ENCODE measurements around the gene SLC39A8. TPM values are rescaled to one million over a fixed set of nuclear protein-coding genes. Genes with fewer than 3 reads are reported as not detected.

The SLC39A8 gene
- total and polyA plus RNA-seq, 9 of the 15 experiments (the other 6 are each of a cell fraction or from before 2014, with no cell fraction given) = 8.2 to 30.3 (median 25.0) TPM

DNA sequence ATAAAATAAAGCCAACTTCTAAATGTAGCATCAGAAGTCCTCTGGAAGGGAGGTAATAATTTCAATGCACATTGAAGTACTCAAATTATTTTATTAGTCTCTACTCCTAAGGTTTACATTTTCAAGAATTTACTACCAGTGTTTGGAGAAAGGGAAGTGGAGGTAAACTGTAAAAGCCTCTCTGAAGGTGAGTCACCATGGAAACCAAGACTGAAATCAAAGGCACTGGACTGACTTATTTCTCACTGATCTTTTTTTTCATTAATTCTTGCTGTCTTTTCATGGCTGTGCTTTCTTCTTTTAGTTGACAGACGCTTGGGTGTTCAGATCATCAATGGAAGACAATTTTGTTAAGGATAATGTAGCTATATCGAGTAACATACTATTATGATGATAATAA, 9.7 kb downstream of the SLC39A8 start:
- ATAC-seq = no peak
- no peak overlapping the region for H3K4me2 ChIP-seq (ENCODE audit: insufficient read depth, low read length)
- no peak overlapping the region for H3K9ac ChIP-seq (ENCODE audit: insufficient read depth in 1 of 2, low read depth in 2 of 2, low read length in 2 of 2)
- H3K9me1 ChIP-seq (ENCODE audit: control insufficient read depth, insufficient read depth, low read length) = no peaks in the 10 kb centered on the region
- H3K27ac ChIP-seq (ENCODE audit: extremely low read depth, low read depth, low read length) = no peak overlapping the region
- H3K9me3 ChIP-seq (replicated peaks; ENCODE audit: control insufficient read depth, insufficient read depth, low read depth, low read length) = no peaks in the 10 kb centered on the region
- in situ Hi-C loops (cut with MboI) = no loop called here
- H3K27me3 ChIP-seq (ENCODE audit: control insufficient read depth in 2 of 2, insufficient read depth in 2 of 2, low read length in 2 of 2) = no peaks in the 10 kb centered on the region
- no peak for DNase-seq (ENCODE audit: extremely low read depth in 1 of 4, low spot score in 3 of 4)
- no peak for FAIRE-seq
- ChIA-PET POLR2A (interaction anchor here (1.0 kb wide), 1 partner anchor 28 kb away, joined by 4 read pairs; no protein-coding TSS in a partner anchor), CTCF (ENCODE audit: low intra/inter-chr PET ratio) (no interaction called here)
- WGBS (ENCODE audit: insufficient coverage, low coverage, missing lambda C conversion rate) = 57% methylated on average over 2 of the region's 2 CpGs
- H2AFZ ChIP-seq (ENCODE audit: low read depth, low read length) = no peak overlapping the region
- H4K20me1 ChIP-seq (replicated peaks; ENCODE audit: control insufficient read depth, insufficient read depth, low read length) = no peaks in the 10 kb centered on the region
- BruUV-seq (replicated peaks) = no TSS peak
- H3K79me2 ChIP-seq (ENCODE audit: control insufficient read depth, insufficient read depth, low read length) = peaks cover 12% of the 10 kb centered on the region; the same call in 1 of the 3 replicates
- H3K4me3 ChIP-seq = no peak overlapping the region
- intact Hi-C loops (cut with micrococcal nuclease) = no loop called here
- H3K4me1 ChIP-seq (replicated peaks in 1 of 2; ENCODE audit: control insufficient read depth in 2 of 2, insufficient read depth in 2 of 2, low read length in 2 of 2) = peaks cover 0 to 16% of the 10 kb centered on the region in 2 experiments; a peak in 2 of 5 replicates
- TF ChIP-seq RFX1 (IDR thresholded peaks at IDR 0.05) (peak; percentile 61), MYBL2 (IDR thresholded peaks at IDR 0.05; ENCODE audit: low read depth) (no peak), MYBL2 (CRISPR knock-in tag; IDR thresholded peaks at IDR 0.05; ENCODE audit: borderline replicate concordance) (no peak)
- TF ChIP-seq, protein P1, sequence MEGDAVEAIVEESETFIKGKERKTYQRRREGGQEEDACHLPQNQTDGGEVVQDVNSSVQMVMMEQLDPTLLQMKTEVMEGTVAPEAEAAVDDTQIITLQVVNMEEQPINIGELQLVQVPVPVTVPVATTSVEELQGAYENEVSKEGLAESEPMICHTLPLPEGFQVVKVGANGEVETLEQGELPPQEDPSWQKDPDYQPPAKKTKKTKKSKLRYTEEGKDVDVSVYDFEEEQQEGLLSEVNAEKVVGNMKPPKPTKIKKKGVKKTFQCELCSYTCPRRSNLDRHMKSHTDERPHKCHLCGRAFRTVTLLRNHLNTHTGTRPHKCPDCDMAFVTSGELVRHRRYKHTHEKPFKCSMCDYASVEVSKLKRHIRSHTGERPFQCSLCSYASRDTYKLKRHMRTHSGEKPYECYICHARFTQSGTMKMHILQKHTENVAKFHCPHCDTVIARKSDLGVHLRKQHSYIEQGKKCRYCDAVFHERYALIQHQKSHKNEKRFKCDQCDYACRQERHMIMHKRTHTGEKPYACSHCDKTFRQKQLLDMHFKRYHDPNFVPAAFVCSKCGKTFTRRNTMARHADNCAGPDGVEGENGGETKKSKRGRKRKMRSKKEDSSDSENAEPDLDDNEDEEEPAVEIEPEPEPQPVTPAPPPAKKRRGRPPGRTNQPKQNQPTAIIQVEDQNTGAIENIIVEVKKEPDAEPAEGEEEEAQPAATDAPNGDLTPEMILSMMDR (IDR thresholded peaks at IDR 0.05 in 2 of 3, conservative IDR thresholded peaks at IDR 0.05 in 1 of 3; ENCODE audit: insufficient read depth in 2 of 3, low read depth in 1 of 3, low read length in 3 of 3) = no peak
- TF ChIP-seq, protein P2, sequence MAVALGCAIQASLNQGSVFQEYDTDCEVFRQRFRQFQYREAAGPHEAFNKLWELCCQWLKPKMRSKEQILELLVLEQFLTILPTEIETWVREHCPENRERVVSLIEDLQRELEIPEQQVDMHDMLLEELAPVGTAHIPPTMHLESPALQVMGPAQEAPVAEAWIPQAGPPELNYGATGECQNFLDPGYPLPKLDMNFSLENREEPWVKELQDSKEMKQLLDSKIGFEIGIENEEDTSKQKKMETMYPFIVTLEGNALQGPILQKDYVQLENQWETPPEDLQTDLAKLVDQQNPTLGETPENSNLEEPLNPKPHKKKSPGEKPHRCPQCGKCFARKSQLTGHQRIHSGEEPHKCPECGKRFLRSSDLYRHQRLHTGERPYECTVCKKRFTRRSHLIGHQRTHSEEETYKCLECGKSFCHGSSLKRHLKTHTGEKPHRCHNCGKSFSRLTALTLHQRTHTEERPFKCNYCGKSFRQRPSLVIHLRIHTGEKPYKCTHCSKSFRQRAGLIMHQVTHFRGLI (CRISPR knock-in tag; IDR thresholded peaks at IDR 0.05) = no peak
- H3K36me3 ChIP-seq (ENCODE audit: control insufficient read depth, insufficient read depth, low read length) = no peaks in the 10 kb centered on the region; the same call in 2 of the 3 replicates
